ENCODE measurements around the gene ALPL. TPM values are rescaled to one million over a fixed set of nuclear protein-coding genes. Genes with fewer than 3 reads are reported as not detected.

The ALPL gene
- total RNA-seq, 2 donors from 2014 or later, result 16.2 to 50.3 TPM

GRCh38 chr1:21610027-21610426 is 100.8 kb downstream of the ALPL start:
- DNase-seq (ENCODE audit: low spot score), result no peak
- Histone ChIP-seq H3K9me3 (no peaks in the 10 kb centered on the region), H3K36me3 (no peaks in the 10 kb centered on the region), H3K27me3 (no peaks in the 10 kb centered on the region), H3K27ac (no peak overlapping the region), H3K4me3 (no peak overlapping the region), H3K4me1 (no peaks in the 10 kb centered on the region)
- no peak for TF ChIP-seq CTCF (IDR thresholded peaks at IDR 0.05)

GRCh38 chr1:21610989-21611785 is 102.0 kb downstream of the ALPL start:
- Histone ChIP-seq H3K4me3 (no peak overlapping the region), H3K4me1 (no peaks in the 10 kb centered on the region), H3K27ac (no peak overlapping the region), H3K27me3 (no peaks in the 10 kb centered on the region), H3K9me3 (no peaks in the 10 kb centered on the region), H3K36me3 (no peaks in the 10 kb centered on the region)
- no peak for DNase-seq (ENCODE audit: low spot score)
- no peak for TF ChIP-seq CTCF (IDR thresholded peaks at IDR 0.05)

GRCh38 chr1:21612057-21612456 is 102.8 kb downstream of the ALPL start:
- no peaks in the 10 kb centered on the region for H3K9me3 ChIP-seq
- H3K27ac ChIP-seq, result no peak overlapping the region
- no peaks in the 10 kb centered on the region for H3K36me3 ChIP-seq
- H3K4me1 ChIP-seq, result no peaks in the 10 kb centered on the region
- no peak for TF ChIP-seq CTCF (IDR thresholded peaks at IDR 0.05)
- DNase-seq (ENCODE audit: low spot score), result no peak
- H3K27me3 ChIP-seq, result no peaks in the 10 kb centered on the region
- H3K4me3 ChIP-seq, result no peak overlapping the region

GRCh38 chr1:21613072-21613867 is 104.0 kb downstream of the ALPL start:
- no peaks in the 10 kb centered on the region for H3K36me3 ChIP-seq
- no peak for DNase-seq (ENCODE audit: low spot score)
- no peak for TF ChIP-seq CTCF (IDR thresholded peaks at IDR 0.05)

GRCh38 chr1:21614419-21615115 is 105.3 kb downstream of the ALPL start:
- no peak for TF ChIP-seq CTCF (IDR thresholded peaks at IDR 0.05)
- Histone ChIP-seq H3K36me3 (no peaks in the 10 kb centered on the region), H3K4me3 (no peak overlapping the region), H3K4me1 (peaks cover 0 to 9% of the 10 kb centered on the region in 2 donors), H3K27ac (no peak overlapping the region), H3K9me3 (no peaks in the 10 kb centered on the region), H3K27me3 (no peaks in the 10 kb centered on the region)
- no peak for DNase-seq (ENCODE audit: low spot score)

More at GRCh38 chr1:21613072-21613867, 104.0 kb downstream of the ALPL start:
- Histone ChIP-seq H3K27ac (no peak overlapping the region), H3K4me3 (no peak overlapping the region), H3K4me1 (no peaks in the 10 kb centered on the region), H3K27me3 (no peaks in the 10 kb centered on the region), H3K9me3 (no peaks in the 10 kb centered on the region)
